ENCODE data around the gene CHD2.
A peak's percentile ranks its signal among the peaks of the same experiment; 100 is the strongest.

The CHD2 gene

GRCh38 chr15:92885224-92886041 lies 14.7 kb upstream of the CHD2 start:
- no peak for DNase-seq

- DNase-seq = no peak
Measured at GRCh38 chr15:92886042-92886537, 14.0 kb upstream of the CHD2 start.

- DNase-seq = no peak
Measured at GRCh38 chr15:92886815-92887214, 13.3 kb upstream of the CHD2 start.

- DNase-seq = no peak
Measured at GRCh38 chr15:92887869-92888268, 12.3 kb upstream of the CHD2 start.

DNA sequence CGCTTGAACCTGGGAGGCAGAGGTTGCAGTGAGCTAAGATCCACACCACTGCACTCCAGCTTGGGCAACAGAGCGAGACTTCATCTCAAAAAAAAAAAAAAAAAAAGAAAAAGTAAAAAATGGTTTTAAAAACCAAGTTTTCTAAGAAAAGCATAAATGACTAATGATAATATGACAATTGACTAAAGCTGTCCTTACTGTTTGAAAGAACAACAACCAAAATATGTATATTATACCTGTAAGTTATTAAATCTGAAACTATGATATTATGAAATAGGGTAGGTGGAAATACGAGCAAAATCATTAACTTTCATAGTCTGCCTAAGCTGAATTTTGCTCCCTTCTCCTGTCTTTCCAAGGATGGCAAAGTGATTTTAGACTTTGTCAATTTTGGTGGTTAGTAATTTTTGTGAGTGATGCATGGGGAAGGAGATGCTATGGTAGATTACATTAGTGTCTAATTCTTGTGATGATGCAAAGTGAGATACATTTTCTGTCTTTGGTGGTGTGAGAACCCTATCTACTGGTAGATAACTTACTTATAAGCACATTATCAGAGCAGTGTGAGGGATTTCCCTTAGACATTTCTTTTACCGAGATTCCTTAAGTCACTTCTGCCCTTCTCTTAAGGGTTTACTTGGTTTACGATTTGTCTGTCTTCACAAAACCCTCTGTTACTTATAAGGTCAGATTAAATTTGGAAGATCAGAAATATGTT lies 10.6 kb upstream of the CHD2 start:
- DNase-seq = no peak

DNA sequence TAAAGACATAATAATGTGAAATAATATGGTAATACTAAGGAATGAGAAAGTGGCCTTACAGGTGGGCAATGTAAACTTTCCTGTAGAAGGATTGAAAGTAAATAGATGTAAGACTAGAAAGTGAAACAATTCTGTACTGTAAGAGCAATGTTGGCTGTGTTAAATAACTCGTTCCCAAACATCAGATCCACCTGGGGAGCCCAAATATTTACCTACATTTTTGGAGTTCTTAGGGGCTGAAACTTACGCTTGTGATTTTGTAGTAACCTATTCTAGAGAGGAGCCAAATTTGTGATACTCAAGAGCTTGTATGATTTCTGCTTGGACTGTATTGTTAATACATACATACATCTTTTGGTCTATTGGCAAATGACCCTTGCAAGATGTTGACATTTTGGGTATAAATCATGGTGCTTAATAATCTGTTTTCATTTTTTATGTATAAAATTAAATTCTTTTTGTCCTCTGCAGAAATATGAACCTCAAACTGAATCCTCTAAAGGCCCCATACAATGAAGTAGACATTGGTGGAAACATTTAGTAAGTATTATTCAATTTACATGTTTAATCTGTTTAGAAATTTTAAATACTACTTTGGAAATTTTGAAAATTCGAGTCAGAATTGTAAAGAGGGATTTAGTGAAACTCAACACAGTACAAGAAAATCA lies 8.5 kb upstream of the CHD2 start:
- no peak for DNase-seq

DNA sequence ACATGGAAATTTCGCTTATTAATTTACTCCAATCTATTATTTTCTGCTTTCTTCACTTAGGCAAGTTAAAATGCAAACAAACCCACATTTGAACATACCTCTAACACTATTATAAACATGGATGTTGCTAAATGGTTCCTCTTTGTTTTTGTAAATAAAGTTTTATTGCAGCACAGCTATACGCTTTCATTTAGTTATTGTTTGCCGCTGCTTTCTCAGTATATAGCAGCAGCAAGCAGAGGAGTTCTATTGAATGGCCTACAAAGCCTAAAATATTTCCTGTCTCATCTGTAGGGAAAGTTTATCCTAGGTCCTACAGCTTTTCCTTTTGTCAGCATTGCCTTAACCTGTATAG lies 7.9 kb upstream of the CHD2 start:
- DNase-seq = no peak

GRCh38 chr15:92893200-92893599 lies 6.9 kb upstream of the CHD2 start:
- no peak for DNase-seq

DNA sequence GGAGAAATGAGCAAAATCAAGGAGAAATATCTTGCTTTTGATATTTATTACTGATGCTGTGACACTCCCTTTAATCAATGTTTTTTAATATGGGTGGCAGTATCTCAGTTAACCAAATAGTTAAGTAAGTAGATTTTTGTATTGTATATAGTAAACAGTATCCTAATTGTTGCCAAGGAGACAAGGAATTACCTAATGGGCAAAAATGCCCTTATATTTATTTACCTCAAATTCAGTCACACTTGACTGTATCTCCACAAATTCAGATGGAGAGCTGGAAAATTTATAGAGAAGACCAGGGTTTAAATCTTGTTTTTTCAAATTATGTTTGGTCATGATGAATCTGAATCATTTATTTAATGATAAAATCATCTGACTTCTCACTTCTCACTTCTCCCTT lies 3.6 kb upstream of the CHD2 start:
- DNase-seq = no peak

- no peak for DNase-seq
Measured at GRCh38 chr15:92897620-92898019, 2.5 kb upstream of the CHD2 start.

- no peak for DNase-seq
Measured at GRCh38 chr15:92898988-92899582, 1.0 kb upstream of the CHD2 start.

DNA sequence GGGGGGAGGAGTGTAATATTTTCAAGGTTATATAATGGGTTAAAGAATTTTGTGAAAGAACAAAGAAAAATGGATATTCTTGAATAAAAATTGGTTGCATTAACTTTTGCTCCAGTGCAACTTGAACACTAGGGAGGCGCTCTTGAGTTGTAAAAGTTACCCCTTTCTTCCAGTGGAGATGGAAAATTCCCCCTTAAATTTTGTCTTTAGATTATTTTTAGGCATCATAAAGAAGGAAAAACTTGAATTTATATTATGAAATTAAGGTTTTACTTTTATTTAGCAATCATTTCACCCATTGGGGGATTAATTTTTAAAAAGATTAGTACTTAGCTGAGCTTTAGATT lies 550 bp upstream of the CHD2 start:
- no peak for DNase-seq

DNA sequence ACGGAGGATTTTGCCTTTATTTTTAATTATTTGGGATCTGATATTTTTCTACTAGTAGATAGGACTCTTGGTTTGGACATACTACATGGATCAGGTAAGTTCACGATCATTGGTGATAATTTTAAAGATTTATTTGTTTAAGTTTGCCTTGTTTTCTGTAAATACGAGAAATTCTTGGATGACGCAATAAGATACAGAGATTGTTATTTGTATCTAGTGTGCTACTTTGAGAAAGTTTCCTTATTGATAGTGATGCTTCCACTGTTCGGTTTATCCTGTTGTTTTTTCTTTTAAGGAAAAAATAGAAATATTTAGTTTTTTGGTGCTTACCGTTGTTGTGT lies 577 bp downstream of the CHD2 start:
- no peak for DNase-seq

- no peak for DNase-seq
Measured at GRCh38 chr15:92901072-92901761, 1.1 kb downstream of the CHD2 start.

DNA sequence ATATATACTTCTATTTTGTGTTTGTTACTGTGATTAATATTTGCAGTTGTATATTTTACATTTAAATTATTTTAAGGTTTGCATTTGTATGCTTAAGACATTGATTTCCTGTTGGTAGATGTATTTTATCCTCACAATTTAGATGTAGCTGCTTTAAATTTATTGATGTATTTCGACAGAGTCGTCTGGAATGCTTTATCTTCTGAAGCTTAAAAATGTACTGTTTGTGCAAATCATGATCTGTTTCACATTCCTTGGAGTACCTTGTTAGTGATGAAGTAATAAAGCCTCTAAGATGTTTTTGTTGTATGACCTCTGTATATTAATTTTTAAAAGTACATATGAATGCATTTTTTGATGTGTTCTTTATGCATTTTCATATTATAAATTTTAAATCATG lies 1.9 kb downstream of the CHD2 start:
- DNase-seq = no peak

DNA sequence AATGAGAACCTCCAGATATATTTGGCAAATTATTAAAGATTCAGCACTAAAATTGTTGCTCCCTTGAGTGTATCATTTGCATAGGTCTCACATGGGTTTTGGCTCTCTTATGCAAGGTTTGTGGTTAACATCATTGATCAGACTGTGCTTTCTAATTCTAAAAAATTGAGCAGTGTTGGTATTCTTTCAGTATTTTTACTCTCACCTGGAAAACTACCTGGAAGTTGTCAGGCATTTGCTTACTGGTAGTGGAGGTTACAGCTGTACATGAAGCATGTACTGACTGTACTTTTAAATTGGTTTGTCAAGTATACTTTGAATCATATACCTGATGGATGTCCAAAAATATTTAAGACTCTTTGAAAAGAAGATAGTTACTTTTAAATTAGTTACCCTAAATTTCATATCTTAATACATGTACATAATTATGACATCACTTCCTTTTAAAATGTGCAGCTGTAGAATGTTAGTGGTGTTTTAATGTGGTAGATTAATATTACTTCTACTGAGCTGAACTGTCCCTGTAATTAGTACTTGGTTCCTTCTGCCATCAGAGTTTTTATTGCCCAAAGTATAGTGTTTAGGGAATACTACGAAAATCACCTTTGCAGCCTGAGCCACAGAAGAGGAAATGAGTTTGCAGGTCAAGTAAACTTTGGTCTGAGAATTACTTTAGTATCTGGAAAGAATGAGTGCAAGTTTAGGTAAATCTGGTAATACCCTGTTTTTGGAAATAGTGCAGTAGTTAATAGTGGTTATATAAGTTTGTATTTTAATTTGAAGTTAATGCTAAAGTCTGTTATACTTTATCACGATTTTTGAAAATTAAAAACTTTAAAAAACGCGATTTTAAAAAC lies 2.8 kb downstream of the CHD2 start:
- DNase-seq = no peak

GRCh38 chr15:92903631-92903965 lies 3.5 kb downstream of the CHD2 start:
- DNase-seq = no peak

DNA sequence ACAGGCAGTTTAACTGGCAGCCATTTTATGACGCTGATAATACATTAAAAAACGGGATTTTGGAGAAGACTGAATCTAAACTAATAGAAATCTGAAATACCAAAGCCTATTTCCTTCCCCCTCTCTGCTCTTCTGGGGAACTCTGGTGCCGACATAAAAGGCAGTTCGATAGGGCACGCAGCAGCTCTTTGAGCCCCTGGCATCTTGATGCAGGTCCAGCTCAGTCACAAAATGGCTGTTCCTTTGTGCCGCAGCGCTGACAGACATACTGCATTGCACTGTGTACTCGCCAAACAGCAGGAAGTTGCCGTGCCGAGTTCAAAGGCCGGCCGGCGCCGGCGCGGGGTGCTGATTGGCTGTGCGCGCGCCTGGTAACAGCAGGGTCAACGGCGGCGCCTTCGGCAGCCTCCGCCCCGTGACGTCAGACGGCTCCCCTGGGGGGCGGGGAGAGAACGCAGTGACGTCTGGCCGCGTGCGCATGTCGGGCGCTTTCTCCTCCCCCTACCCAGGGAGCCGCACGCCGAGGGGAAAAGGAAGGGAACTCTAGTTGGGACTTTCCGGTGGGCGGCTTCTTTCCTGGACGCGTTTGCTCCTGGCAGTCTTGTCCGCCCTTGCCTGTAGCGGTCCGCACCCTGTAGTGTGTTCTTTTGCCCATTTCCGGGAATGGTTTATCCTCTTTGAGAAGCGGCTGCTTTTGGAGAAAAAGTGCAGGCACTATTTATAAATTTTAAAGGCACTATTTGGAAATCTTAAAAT lies 4.0 kb downstream of the CHD2 start:
- DNase-seq = peak; percentile 99

GRCh38 chr15:92904722-92905571 lies 4.8 kb downstream of the CHD2 start:
- no peak for DNase-seq

GRCh38 chr15:92906020-92906419 lies 5.9 kb downstream of the CHD2 start:
- no peak for DNase-seq

Data from activated naive CD4-positive, alpha-beta T cell treated with Interleukin-2 at 50 U/mL for 16 hours (primary cell).